ENCODE results near the gene PIMREG. TPM values are rescaled to one million over a fixed set of nuclear protein-coding genes. Genes with fewer than 3 reads are reported as not detected.

The PIMREG gene
- total RNA-seq, 2 donors from 2014 or later, result 3.9 to 9.2 TPM

DNA sequence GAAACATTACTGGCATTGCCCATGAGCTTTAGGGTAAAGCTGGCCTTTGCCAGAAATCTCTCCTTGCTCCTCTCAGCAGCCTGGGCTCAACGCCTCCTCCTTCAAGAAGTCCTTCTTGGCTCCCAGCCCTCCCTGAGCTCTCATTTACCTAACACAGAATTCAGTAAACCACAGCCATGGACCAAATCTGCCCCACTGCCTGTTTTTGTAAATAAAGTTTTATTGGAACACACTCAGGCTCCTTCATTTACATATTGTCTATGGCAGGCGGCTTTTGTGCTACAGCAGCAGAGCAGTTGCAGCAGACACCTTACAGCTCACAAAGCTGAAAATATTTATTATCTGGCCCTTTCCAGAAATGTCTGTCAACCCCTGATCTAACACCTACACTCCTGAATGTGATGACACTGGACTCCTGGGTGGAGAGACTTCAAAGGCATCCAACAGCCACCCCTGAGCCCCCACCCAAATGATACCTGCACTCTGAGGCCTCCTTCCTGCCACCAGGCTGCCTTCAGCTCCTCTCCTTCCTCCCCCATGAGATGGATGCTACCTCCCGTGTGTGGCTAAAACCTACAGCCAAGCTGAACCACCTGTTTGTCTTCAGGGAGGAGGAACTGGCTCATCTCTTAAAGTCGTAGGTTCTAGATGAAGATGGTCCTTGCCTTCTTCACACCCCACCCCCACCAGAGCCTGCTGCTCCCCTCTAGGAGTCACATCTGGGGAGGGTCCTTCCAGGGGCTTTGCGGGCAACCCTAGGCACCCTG, 41.6 kb downstream of the PIMREG start:
- Mint-ChIP-seq H3K36me3 (no peaks in the 10 kb centered on the region), H3K9me3 (no peaks in the 10 kb centered on the region), H3K27me3 (peaks cover 0 to 9% of the 10 kb centered on the region in 2 donors), H3K4me3 (no peak overlapping the region), H3K4me1 (ENCODE audit: low read depth in 2 of 2) (no peaks in the 10 kb centered on the region), H3K27ac (no peak overlapping the region)
- DNase-seq (ENCODE audit: low spot score), result no peak
- ATAC-seq, result no peak

- Mint-ChIP-seq H3K27ac (no peak overlapping the region), H3K36me3 (no peaks in the 10 kb centered on the region), H3K9me3 (no peaks in the 10 kb centered on the region), H3K4me3 (no peak overlapping the region), H3K4me1 (ENCODE audit: low read depth in 2 of 2) (no peaks in the 10 kb centered on the region), H3K27me3 (no peaks in the 10 kb centered on the region)
- ATAC-seq, result peak in 1 of 2 donors; percentile 18
- DNase-seq (ENCODE audit: low spot score), result no peak
These were observed 43.2 kb downstream of the PIMREG start for GRCh38 chr17:6487251-6488007.

DNA sequence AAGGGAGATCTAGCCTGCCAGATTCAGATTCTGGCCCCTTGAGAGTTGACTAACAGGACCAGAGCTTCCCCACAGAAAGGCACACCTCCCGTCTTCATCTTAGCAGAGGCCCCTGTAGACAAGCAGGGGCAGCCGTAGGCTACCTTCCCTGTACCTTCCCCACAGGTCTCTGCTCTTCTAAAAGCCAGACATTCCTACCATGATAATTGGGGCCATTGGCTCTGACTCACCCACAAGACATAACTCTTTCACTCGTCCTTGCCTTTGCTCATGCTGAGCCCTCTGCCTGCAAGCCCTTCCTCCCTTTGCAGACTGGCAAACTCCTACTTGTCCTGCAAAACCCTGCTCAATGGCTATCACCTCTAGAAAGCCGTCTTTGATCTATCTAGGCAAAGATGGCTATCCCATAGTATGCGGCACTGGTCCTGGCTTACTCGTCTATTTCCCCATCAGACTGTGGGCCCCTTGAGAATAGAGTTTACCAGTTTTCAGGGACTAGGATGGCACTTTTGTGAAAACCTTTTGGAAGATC, 43.8 kb downstream of the PIMREG start:
- no peaks in the 10 kb centered on the region for H3K36me3 Mint-ChIP-seq
- no peak overlapping the region for H3K27ac Mint-ChIP-seq
- H3K4me1 Mint-ChIP-seq (ENCODE audit: low read depth in 2 of 2), result no peaks in the 10 kb centered on the region
- H3K27me3 Mint-ChIP-seq, result no peaks in the 10 kb centered on the region
- DNase-seq (ENCODE audit: low spot score), result no peak
- no peak overlapping the region for H3K4me3 Mint-ChIP-seq
- no peak for ATAC-seq
- H3K9me3 Mint-ChIP-seq, result no peaks in the 10 kb centered on the region

- Mint-ChIP-seq H3K36me3 (no peaks in the 10 kb centered on the region), H3K9me3 (no peaks in the 10 kb centered on the region), H3K4me1 (ENCODE audit: low read depth in 2 of 2) (no peaks in the 10 kb centered on the region), H3K4me3 (no peak overlapping the region), H3K27me3 (no peaks in the 10 kb centered on the region), H3K27ac (no peak overlapping the region)
- DNase-seq (ENCODE audit: low spot score) (no peak), ATAC-seq (no peak)
These were observed 44.8 kb downstream of the PIMREG start for GRCh38 chr17:6489016-6489550.

DNA sequence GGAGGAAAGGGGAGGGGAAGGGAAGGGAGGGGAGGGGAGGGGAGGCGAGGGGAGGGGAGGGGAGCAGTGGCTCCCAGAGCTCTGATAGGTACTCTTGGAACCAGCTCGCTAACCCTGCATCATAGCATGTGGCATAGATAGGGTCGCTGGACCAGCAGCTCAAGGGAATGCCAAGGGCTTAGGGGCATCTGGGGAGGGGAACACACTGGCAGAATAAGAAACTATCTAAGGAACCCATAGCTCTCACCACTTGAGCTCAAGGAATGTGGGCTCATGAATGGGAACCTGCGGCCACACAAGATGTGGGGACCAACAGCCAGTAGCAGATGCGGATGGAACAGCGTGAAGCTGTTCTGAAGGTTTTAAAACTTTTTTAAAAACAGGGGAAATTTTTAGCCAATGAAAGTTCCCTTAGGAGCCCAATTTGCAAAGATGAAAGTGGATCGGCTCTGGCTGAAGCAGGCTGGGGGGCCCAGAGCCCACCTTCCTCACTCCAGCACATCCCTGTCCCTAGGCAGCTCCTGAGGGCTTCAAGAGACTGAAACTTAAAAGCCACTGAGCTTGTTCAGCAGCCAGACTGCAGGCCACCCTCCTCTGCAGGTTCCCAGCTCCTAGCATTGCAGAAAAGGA, 46.9 kb downstream of the PIMREG start:
- Mint-ChIP-seq H3K27ac (no peak overlapping the region), H3K27me3 (peaks cover 2 to 8% of the 10 kb centered on the region in 2 donors)

GRCh38 chr17:6492892-6493674, 48.8 kb downstream of the PIMREG start:
- no peaks in the 10 kb centered on the region for H3K9me3 Mint-ChIP-seq
- no peak for DNase-seq (ENCODE audit: low spot score)
- no peak for ATAC-seq
- H3K4me3 Mint-ChIP-seq, result no peak overlapping the region
- H3K27me3 Mint-ChIP-seq, result peaks cover 12 to 23% of the 10 kb centered on the region in 2 donors
- H3K4me1 Mint-ChIP-seq (ENCODE audit: low read depth in 2 of 2), result peaks cover 5 to 9% of the 10 kb centered on the region in 2 donors
- no peaks in the 10 kb centered on the region for H3K36me3 Mint-ChIP-seq
- H3K27ac Mint-ChIP-seq, result no peak overlapping the region

More for the DNA sequence above, 46.9 kb downstream of the PIMREG start:
- H3K4me1 Mint-ChIP-seq (ENCODE audit: low read depth in 2 of 2), result peaks cover 0 to 2% of the 10 kb centered on the region in 2 donors
- no peak for ATAC-seq
- DNase-seq (ENCODE audit: low spot score), result no peak
- H3K9me3 Mint-ChIP-seq, result no peaks in the 10 kb centered on the region
- no peak overlapping the region for H3K4me3 Mint-ChIP-seq
- H3K36me3 Mint-ChIP-seq, result no peaks in the 10 kb centered on the region

- Mint-ChIP-seq H3K4me3 (no peak overlapping the region), H3K27ac (no peak overlapping the region), H3K9me3 (no peaks in the 10 kb centered on the region), H3K4me1 (ENCODE audit: low read depth in 2 of 2) (peaks cover 5 to 9% of the 10 kb centered on the region in 2 donors), H3K27me3 (peaks cover 17 to 25% of the 10 kb centered on the region in 2 donors), H3K36me3 (no peaks in the 10 kb centered on the region)
- DNase-seq (ENCODE audit: low spot score), result no peak
- ATAC-seq, result no peak
These were observed 50.1 kb downstream of the PIMREG start for GRCh38 chr17:6494239-6494941.

GRCh38 chr17:6495450-6496115, 51.3 kb downstream of the PIMREG start:
- DNase-seq (ENCODE audit: low spot score), result no peak
- Mint-ChIP-seq H3K4me3 (no peak overlapping the region), H3K36me3 (no peaks in the 10 kb centered on the region), H3K27ac (no peak overlapping the region), H3K4me1 (ENCODE audit: low read depth in 2 of 2) (peaks cover 5 to 9% of the 10 kb centered on the region in 2 donors), H3K27me3 (peaks cover 17 to 25% of the 10 kb centered on the region in 2 donors), H3K9me3 (no peaks in the 10 kb centered on the region)
- no peak for ATAC-seq

- no peaks in the 10 kb centered on the region for H3K9me3 Mint-ChIP-seq
- peaks cover 5 to 9% of the 10 kb centered on the region in 2 donors for H3K4me1 Mint-ChIP-seq (ENCODE audit: low read depth in 2 of 2)
- DNase-seq (ENCODE audit: low spot score), result no peak
- H3K4me3 Mint-ChIP-seq, result no peak overlapping the region
- H3K36me3 Mint-ChIP-seq, result no peaks in the 10 kb centered on the region
- H3K27ac Mint-ChIP-seq, result no peak overlapping the region
- ATAC-seq, result no peak
- peaks cover 17 to 25% of the 10 kb centered on the region in 2 donors for H3K27me3 Mint-ChIP-seq
These were observed 51.8 kb downstream of the PIMREG start for GRCh38 chr17:6496116-6496481.

DNA sequence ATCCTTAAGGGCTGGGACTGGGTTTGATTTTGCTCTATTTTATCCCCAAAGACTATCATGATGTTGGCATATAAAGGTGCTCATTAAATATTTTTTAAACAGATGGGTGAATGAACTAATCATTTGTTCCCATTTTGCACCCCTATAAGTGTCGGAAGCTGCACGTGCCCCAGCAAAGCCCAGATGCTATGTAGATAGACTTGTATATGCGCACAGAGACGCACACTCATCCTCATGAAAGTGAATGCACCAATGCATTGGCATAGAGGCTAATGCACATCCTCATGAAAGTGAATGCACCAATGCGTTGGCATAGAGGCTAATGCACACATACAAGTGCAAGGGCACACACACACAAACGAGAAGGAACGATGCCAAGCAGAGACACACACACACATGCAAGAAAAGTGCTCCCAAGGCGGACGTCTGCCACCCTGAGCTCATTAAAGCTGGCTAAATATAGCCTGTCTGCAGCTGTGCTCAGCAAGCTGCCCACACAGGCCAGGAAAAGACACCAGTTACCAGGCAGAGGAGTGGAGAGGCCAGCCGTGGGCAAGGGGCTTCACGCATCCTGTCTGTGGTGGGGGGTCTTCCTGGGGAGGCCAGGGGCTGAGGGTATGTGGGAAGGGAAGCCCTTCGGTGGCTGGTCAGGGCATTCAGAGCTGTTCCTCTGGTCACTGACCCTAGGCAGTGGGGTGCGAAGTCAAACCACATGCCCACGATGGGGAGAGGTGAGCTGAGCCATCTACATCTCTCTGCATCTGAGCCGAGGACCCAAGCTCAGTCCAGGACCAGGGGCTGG, 52.6 kb downstream of the PIMREG start:
- H3K4me3 Mint-ChIP-seq, result no peak overlapping the region
- no peaks in the 10 kb centered on the region for H3K36me3 Mint-ChIP-seq
- ATAC-seq, result no peak
- no peaks in the 10 kb centered on the region for H3K9me3 Mint-ChIP-seq
- H3K27me3 Mint-ChIP-seq, result peaks cover 17 to 28% of the 10 kb centered on the region in 2 donors
- H3K27ac Mint-ChIP-seq, result no peak overlapping the region
- H3K4me1 Mint-ChIP-seq (ENCODE audit: low read depth in 2 of 2), result peaks cover 5 to 9% of the 10 kb centered on the region in 2 donors
- no peak for DNase-seq (ENCODE audit: low spot score)

DNA sequence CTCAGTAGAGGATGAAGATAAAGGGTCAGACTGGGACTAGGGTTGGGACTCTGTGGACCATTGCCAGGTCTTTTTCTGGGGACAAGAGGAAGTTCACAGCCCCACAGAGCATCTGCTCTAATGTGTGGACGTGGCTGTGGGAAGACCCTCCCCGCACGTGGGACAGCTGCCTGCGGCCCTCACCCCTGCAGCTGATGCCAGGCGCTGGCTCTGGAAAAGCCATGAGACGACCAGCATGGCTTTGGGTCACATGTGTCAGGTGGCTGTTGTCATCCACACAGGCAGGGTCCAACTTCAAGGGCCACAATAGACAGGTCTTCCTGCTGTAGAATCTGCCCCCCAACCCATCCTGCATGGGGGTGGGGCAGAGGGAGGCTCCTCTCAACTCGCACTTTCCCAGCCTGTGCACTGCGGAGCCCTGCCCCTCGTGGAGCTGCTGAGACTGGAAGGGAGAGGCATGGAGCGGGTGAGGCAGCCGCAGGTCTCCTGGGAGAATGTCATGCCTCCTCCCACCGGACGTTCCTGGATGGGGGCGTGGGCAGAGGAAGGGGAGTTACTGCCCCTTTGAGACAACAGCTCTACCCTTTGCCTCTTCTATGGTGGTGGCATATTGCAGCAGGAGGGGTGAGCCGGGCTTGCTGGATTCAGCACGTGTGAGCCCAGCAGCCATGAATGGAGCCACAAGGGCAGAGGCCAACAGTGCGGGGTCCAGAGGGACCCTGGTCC, 53.4 kb downstream of the PIMREG start:
- ATAC-seq (no peak), DNase-seq (ENCODE audit: low spot score) (no peak)
- Mint-ChIP-seq H3K27me3 (peaks cover 17 to 28% of the 10 kb centered on the region in 2 donors), H3K4me1 (ENCODE audit: low read depth in 2 of 2) (peaks cover 5 to 9% of the 10 kb centered on the region in 2 donors), H3K4me3 (no peak overlapping the region), H3K36me3 (no peaks in the 10 kb centered on the region), H3K9me3 (no peaks in the 10 kb centered on the region), H3K27ac (no peak overlapping the region)

Measured in natural killer cell treated with Interleukin-12 subunit alpha and Interleukin-12 subunit beta and Interleukin-15 and Interleukin-18, amount 100 ng/mL, for 72 hours (primary cell).